ENCODE data around the gene PPP4R1.

GRCh38 chr18:9535430-9535991 lies 78.8 kb downstream of the PPP4R1 start:
- TF ChIP-seq POLR2A (IDR thresholded peaks at IDR 0.05; ENCODE audit: borderline replicate concordance, extremely low read depth, insufficient read depth, insufficient read length) (no peak), ZNF274 (IDR thresholded peaks at IDR 0.05; ENCODE audit: low read depth, low read length) (no peak), SIN3A (IDR thresholded peaks at IDR 0.05; ENCODE audit: low read depth) (no peak)
- TF ChIP-seq, protein P1, sequence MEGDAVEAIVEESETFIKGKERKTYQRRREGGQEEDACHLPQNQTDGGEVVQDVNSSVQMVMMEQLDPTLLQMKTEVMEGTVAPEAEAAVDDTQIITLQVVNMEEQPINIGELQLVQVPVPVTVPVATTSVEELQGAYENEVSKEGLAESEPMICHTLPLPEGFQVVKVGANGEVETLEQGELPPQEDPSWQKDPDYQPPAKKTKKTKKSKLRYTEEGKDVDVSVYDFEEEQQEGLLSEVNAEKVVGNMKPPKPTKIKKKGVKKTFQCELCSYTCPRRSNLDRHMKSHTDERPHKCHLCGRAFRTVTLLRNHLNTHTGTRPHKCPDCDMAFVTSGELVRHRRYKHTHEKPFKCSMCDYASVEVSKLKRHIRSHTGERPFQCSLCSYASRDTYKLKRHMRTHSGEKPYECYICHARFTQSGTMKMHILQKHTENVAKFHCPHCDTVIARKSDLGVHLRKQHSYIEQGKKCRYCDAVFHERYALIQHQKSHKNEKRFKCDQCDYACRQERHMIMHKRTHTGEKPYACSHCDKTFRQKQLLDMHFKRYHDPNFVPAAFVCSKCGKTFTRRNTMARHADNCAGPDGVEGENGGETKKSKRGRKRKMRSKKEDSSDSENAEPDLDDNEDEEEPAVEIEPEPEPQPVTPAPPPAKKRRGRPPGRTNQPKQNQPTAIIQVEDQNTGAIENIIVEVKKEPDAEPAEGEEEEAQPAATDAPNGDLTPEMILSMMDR (IDR thresholded peaks at IDR 0.05 in 2 of 3, conservative IDR thresholded peaks at IDR 0.05 in 1 of 3; ENCODE audit: borderline replicate concordance in 1 of 3, insufficient read depth in 1 of 3, low read depth in 2 of 3, low read length in 2 of 3): no peak
- TF ChIP-seq, protein P2, sequence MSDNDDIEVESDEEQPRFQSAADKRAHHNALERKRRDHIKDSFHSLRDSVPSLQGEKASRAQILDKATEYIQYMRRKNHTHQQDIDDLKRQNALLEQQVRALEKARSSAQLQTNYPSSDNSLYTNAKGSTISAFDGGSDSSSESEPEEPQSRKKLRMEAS (IDR thresholded peaks at IDR 0.05): no peak
- TF ChIP-seq, protein P3, sequence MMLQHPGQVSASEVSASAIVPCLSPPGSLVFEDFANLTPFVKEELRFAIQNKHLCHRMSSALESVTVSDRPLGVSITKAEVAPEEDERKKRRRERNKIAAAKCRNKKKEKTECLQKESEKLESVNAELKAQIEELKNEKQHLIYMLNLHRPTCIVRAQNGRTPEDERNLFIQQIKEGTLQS (IDR thresholded peaks at IDR 0.05): no peak

Measured in HCT116 (cell line).